GM12801 (cell line): Measurements from ENCODE around the gene INS.

Source experiments
- CTCF ChIP-seq: IDR thresholded peaks from one replicate; pipeline ENCODE4 v1.5.1; 2011; ENCODE audit warnings: control low read depth; ENCODE audit not compliant: insufficient read length; ENCODE audit errors: extremely low read depth

Gene INS

GRCh38 chr11:2160736-2161259 is at the start of gene INS:
TSS of gene INS (minus strand) at chr11:2161209. CDS start at chr11:2160971, 238 bp downstream.
- no peak for TF ChIP-seq CTCF

GRCh38 chr11:2210366-2211112 is 49.5 kb upstream of the INS start:
- no peak for TF ChIP-seq CTCF

- no peak for TF ChIP-seq CTCF
These were observed 48.9 kb upstream of the INS start for GRCh38 chr11:2209900-2210321.

GRCh38 chr11:2209370-2209801 is 48.4 kb upstream of the INS start:
- TF ChIP-seq CTCF = no peak

GRCh38 chr11:2208691-2209369 is 47.8 kb upstream of the INS start:
- no peak for TF ChIP-seq CTCF

- no peak for TF ChIP-seq CTCF
These were observed 47.0 kb upstream of the INS start for GRCh38 chr11:2207773-2208621.

- no peak for TF ChIP-seq CTCF
These were observed 46.2 kb upstream of the INS start for GRCh38 chr11:2207212-2207611.
